Limb (tissue), 2 donors: ENCODE results near the gene HNRNPUL1.
A peak's percentile ranks its signal among the peaks of the same experiment; 100 is the strongest.
"Not testable (repeated sequence)": the region's sequence is repeated elsewhere in the genome, so short reads cannot be mapped to it uniquely, and the experiment has no call there.

Experiments
- DNase-seq, 2 donors: peaks; one replicate each; pipeline ENCODE4 v3.0.0-alpha.2; 2016; ENCODE audit errors: extremely low spot score in 2 of 2

HNRNPUL1 gene

GRCh38 chr19:41325947-41326706 is 62.0 kb downstream of the HNRNPUL1 start:
- DNase-seq = peak in 1 of 2 donors; percentile 54

- no peak for DNase-seq
These were observed 63.0 kb downstream of the HNRNPUL1 start for GRCh38 chr19:41327076-41327575.

GRCh38 chr19:41327576-41328156 is 63.5 kb downstream of the HNRNPUL1 start:
- DNase-seq = no peak

- no peak for DNase-seq
These were observed 64.1 kb downstream of the HNRNPUL1 start for GRCh38 chr19:41328157-41328841.

GRCh38 chr19:41328842-41329225 is 64.7 kb downstream of the HNRNPUL1 start:
- DNase-seq = no peak

DNA sequence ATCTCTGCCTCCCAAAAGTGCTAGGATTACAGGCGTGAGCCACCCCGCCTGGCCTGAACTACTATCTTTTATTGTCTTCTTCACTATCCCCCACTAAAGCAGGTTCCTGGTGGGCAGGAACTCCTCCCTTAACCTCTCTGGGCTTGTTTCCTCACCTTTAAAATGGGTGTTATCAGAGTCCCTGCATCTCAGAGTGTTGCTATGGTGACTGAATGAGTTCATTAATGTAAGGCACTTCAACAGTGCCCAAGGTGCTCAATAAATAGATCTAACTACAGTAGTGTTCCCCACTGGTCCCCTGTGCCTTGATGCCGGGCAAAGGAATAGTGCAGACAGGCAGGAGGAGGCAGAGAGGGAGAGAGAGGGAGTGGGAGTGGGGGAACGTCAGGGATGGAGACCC is 66.3 kb downstream of the HNRNPUL1 start:
- DNase-seq = no peak

DNA sequence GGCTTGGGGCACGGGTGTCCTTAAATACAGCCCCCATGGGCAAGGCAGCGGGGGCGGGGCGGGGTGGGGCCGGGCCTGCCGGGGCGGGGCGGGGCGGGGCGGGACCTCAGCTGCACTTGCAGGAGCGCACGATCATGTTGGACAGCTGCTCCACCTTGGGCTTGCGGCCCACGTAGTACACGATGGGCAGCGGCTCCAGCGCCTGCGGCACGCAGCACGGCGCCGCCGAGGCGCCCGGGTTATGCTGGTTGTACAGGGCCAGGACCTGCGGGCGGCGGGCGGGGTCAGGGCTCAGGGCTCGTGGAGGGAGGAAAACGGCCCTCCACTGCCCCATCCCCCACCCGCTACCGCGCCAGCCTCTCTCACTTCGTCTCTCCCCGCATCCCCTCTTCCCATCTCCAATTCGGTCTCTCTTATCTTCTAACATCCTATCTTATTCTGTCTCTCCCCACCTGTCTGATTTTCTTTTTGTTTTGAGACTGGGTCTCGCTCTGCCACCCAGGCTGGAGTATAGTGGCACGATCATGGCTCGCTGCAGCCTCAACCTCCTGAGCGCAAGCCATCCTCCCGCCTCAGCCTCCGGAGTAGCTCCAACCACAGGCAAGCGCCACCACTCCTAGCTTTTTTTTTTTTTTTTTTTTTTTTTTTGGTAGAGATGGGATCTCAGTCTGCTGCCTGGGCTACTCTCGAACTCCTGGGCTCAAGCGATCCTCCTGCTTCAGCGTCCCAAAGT is 66.9 kb downstream of the HNRNPUL1 start:
- DNase-seq = no peak

GRCh38 chr19:41332000-41332399 is 67.8 kb downstream of the HNRNPUL1 start:
- DNase-seq = no peak

GRCh38 chr19:41332468-41332867 is 68.3 kb downstream of the HNRNPUL1 start:
- DNase-seq = no peak

DNA sequence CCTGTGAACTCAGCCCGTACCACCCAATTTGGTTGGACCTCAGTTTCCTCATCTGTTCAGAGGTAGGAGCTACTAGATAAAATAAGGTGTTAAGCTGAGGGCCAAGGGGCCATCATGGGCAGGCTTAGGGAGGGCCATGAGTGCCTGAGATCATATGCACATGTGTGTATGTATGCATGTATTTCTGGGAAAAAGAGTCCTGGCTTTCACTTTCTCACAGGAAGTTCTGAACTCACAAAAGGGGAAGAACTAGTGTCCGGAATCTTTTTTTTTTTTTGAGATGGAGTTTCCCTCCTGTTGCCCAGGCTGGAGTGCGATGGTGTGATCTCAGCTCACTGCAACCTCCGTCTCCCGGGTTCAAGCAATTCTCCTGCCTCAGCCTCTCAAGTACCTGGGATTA is 70.6 kb downstream of the HNRNPUL1 start:
- DNase-seq = no peak

- DNase-seq = no peak
These were observed 71.3 kb downstream of the HNRNPUL1 start for GRCh38 chr19:41335467-41335866.

GRCh38 chr19:41339936-41340335 is 75.8 kb downstream of the HNRNPUL1 start:
- no peak for DNase-seq

DNA sequence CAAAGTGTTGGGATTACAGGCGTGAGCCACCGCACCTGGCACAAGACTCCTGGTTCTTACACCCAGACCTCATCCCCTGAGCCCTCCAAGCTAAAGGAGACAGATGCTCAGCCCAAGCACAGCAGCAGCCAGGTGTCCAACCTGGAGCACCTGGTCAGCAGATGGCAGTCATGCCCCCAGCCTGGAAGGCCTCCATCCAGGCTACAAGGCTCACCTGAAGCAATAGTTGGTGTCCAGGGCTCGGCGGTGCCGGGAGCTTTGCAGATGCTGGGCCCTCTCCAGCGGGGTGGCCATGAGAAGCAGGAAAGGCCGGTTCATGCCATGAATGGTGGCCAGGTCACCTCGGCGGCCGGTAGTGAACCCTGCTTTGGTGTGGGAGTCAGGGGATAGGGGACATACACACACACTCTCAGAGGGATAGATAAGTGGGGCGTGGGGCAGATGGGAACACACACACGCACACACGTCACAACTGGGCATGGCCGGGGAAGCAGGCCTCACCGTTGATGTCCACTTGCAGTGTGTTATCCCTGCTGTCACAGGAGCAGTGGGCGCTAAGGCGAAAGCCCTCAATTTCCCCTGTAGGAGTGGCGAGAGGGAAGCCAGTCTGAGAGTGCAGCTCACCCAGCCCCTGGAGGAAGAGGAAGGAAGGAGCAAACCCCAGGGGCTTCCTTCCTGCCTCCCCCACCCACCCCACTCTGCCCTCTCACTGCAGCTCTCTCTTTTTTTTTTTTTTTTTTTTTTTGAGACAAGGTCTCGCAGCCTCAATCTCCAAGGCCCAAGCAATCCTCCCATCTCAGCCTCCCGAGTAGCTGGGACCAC is 77.7 kb downstream of the HNRNPUL1 start:
- DNase-seq = no peak

- DNase-seq = no peak
These were observed 80.0 kb downstream of the HNRNPUL1 start for GRCh38 chr19:41344162-41344561.

DNA sequence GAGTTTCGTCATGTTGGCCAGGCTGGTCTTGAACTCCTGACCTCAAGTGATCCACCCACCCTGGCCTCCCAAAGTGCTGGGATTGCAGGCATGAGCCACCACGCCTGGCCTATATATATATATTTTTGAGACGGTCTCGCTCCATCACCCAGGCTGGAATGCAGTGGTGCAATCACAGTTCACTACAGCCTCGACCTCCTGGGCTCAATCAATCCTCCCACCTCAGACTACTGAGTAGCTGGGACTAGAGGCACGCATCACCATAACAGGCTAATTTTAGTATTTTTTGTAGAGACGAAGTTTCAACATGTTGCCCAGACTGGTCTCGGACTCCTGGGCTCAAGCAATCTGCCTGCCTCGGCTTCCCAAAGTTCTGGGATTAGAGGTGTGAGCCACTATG is 82.7 kb downstream of the HNRNPUL1 start:
- DNase-seq = not testable (repeated sequence)

DNA sequence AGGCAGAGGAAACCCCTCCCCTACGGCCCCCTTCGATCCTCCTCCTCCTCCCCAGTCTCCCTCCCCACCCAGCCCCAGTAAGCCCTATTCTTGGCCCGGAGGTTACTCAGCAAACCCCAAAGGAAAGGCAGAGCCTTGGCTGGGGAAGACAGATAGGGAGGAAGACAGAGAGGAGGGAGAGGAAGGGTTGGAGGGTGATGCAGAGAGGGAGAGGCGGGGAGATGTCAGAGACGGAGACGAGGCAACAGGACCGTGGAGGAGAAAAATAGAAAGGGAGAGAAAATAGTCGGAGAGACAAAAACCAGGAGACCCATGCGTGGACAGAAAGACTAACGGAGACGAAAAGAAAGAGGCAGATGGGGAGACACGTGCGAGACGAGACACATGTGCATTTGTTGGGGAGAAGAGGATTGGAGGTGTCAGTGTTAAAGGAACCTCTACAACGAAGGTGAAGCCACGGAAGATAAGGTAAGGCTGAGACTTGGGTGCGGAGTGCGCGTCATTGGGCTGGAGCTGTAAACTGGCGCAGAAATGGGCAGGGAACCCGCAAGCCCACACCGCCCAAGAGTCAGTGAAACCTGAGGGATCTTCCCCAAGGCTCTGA is 86.7 kb downstream of the HNRNPUL1 start:
- no peak for DNase-seq

DNA sequence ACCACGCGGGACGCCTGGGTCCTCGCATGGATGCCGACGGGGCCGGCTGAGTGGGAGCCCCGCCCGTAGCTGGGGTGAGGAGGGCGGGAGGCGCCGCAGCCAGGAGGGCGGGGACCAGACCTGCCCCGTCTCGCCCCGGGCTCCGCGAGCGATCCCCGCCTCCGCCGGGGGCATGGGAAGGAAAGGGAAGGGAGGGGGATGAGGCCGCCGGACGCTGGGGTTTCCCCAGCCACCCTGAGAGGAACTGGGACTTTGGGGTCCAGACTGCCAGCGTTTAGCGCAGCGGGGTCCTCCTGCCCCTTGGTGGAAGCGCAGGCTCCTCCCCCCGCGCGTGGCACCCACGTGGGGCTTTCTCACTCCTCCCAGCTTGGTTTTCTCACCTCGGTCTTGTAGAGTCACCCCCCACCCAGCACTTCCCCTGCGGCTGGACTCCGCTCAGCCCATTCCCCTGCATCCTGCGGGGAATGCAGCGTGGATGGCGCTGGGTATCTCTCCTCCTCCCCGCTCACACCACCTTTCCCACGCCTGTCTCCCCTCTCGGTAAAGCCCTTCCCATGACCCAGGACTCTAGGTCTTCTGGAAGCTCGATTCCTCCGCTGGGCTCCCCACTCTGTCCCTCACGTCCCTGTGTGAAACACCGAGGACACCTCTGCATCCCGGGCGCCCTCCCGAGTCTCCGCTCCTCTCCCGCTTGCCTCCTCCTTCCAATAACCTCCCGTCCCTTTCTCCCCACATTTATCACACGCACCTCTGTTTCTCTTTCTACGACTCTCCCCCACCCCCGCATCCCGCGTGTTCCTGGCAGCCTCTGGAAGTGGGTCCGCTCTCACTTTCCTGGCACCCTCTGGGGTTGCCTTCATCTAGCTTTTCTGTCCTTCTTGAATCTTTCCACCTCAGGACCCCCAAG is 87.4 kb downstream of the HNRNPUL1 start:
- peak in 1 of 2 donors; percentile 62 for DNase-seq

- DNase-seq = no peak
These were observed 88.1 kb downstream of the HNRNPUL1 start for GRCh38 chr19:41352279-41352608.

DNA sequence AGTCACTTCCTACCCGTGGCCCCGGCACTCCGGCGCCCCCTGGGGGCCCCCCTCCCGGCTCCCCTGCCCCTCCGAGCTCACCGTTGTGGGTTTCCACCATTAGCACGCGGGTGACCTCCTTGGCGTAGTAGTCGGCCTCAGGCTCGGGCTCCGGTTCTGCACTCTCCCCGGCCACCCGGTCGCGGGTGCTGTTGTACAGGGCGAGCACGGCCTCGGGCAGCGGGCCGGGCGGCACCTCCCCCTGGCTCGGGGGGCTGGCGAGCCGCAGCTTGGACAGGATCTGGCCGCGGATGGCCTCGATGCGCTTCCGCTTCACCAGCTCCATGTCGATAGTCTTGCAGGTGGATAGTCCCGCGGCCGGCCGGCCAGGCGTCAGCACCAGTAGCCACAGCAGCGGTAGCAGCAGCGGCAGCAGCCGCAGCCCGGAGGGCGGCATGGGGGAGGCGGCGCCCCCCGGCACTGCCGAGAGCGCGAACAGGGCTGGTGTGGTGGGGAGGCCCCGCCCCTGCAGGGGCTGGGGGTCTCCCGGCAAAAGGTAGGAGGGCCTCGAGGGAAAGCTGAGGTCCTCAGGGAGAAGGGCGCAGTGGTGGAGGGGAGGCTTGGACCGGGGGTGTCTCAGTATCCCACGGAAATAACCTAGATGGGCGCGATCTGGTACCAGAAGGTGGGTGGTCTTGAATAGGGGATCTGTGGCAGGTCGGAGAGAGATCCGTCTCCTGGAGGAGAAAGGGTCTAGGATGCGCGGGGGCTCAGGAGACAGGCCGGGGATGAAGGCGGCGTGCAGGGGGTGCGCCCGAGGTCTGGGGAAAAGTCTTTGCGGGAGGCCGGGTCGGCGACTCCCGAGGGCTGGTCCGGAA is 88.7 kb downstream of the HNRNPUL1 start:
- DNase-seq = peak in 1 of 2 donors; percentile 67
